ENCODE data around the gene PLA2G4B.

The PLA2G4B gene, protein sequence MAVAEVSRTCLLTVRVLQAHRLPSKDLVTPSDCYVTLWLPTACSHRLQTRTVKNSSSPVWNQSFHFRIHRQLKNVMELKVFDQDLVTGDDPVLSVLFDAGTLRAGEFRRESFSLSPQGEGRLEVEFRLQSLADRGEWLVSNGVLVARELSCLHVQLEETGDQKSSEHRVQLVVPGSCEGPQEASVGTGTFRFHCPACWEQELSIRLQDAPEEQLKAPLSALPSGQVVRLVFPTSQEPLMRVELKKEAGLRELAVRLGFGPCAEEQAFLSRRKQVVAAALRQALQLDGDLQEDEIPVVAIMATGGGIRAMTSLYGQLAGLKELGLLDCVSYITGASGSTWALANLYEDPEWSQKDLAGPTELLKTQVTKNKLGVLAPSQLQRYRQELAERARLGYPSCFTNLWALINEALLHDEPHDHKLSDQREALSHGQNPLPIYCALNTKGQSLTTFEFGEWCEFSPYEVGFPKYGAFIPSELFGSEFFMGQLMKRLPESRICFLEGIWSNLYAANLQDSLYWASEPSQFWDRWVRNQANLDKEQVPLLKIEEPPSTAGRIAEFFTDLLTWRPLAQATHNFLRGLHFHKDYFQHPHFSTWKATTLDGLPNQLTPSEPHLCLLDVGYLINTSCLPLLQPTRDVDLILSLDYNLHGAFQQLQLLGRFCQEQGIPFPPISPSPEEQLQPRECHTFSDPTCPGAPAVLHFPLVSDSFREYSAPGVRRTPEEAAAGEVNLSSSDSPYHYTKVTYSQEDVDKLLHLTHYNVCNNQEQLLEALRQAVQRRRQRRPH

DNA sequence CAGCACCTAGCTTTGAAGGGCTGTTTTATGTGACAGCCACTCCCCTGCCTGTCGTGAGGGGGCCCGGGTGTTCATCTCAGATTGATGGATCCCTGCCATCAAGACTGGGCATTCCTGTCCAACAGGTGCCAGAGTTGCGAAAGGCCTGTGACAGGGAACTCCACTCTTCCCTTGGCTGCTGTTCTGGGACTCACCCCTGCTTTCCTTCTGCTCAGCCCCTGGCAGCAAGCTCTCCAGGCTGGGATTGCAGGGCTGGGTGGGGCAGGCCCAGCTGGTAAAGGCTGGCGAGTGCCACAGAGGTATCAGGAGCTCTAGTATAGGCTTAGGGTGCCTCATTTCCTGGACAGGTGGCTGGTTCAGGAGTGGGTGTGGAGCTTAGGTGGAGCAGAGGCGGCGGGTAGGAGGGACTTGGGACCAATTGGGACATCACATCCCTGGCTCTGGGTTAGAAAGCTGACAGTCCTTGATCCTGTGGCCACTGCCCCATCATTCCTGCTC is at the start of gene PLA2G4B:
PLA2G4B (plus strand) TSS at position 448 of the 498 bp plus-strand sequence. CDS start 67 bp downstream, outside the sequence.
- DNase-seq (ENCODE audit: low read depth), result no peak

DNA sequence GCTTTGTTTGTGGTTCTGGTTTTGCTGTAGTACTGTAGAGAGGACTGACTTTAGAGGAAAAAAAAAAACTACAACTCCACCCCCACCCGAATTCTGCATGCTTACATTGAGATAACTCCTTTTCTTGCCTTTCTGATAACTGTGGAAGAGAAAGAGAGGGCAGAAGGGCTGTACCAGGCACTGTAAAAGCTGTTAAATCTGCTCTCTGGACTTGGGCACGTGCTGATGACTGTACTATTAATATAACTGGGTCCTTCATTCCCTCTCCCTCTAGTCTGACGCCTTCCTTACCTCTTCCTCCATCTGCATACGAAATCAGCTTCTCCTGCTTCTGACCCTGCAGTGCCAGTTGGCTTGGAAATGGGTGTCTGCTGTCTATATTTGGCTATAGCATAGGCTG is 49.4 kb upstream of the PLA2G4B start:
- DNase-seq (ENCODE audit: low read depth), result no peak

DNA sequence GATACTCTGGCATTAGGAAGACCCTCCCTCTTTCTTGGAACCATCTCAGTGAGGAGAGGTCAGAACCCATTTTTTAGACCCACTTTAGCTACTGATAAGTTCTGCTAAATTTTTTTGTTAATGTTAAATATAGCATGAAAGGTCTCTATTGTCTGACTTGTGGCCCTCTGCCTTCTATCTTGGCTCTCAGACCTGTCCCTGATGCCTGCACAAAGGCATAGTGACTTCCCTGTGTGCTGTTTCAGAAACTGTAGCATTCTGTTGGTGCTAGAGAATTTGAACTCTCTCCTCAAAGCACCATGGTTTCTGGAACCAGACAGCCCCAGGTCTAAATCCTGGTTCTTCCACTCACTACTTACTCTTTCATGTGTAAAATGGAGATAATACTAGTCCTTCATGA is 49.0 kb upstream of the PLA2G4B start:
- DNase-seq (ENCODE audit: low read depth), result no peak

DNA sequence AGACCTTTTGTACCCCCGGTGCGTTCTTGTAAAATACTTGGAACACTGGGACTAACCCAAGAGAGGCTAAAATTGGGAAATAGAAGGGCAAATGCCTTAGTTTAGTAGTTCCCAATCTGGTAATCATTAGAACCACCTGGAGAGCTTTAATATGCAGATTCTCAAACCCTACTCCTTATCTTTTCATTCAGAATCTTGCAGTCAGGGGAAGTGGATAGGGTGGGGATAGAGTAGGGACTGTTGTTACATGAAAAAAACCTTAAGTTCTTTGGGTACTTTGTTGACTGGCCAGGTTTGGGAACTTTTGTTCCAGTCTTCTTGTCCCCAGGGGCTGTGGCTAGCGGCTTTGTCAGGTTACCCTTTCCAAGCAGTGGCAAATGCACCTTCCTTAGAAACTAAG is 48.5 kb upstream of the PLA2G4B start:
- DNase-seq (ENCODE audit: low read depth), result no peak

DNA sequence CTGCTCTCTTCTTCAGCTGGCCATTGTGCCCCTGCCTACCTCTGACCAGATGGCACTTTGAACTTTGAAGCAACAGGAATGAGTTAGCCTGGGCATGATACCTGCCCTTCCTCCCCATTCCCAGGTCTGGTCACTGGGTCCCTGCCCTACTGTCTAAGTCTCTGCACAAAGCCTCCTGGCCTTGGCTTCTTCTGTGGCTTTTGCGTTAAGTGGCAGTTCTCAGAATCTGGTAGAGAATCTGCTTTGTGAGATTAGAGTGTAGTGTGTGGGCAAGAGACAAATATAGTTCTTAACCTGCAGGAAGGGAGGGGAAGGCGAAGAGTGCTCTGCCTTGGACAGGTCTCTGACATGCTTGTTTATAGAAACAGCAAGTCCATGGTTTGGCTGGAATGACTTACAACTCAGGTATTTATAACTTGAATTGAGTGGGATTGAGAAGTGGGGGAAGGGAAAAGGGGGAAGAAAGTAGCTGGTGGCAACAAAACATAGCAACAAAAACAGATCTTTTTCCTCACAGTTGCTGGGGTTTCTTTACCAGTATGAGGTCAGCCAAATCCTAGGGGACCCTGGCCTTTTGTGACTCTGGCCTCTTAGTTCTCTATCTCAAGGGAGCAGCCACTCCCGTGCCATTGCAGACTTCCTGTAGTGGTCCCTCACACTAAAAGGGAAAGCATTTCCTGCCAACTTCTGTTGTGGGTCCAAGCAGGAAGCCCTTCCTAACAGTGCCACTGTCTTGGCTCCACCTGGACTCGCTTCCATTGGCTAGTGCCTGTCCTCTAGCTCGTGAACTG is 47.7 kb upstream of the PLA2G4B start:
- DNase-seq (ENCODE audit: low read depth), result no peak

DNA sequence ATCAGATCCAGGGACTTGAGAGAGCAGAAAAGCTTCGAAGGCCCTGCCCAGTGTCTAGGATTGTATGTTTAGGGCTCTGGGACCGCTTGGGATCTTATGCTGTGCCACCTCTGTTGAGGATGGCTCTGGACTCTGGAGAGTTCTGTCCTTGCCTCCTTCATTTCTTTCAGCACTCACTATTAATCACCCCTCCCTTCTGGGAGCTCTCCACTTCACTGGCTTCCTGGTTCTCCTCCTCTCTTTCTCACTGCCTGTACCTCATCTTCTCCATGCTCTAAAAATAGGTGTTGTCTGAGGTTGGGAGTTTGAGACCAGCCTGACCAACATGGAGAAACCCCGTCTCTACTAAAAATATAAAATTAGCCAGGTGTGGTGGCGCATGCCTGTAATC is 47.1 kb upstream of the PLA2G4B start:
- no peak for DNase-seq (ENCODE audit: low read depth)

DNA sequence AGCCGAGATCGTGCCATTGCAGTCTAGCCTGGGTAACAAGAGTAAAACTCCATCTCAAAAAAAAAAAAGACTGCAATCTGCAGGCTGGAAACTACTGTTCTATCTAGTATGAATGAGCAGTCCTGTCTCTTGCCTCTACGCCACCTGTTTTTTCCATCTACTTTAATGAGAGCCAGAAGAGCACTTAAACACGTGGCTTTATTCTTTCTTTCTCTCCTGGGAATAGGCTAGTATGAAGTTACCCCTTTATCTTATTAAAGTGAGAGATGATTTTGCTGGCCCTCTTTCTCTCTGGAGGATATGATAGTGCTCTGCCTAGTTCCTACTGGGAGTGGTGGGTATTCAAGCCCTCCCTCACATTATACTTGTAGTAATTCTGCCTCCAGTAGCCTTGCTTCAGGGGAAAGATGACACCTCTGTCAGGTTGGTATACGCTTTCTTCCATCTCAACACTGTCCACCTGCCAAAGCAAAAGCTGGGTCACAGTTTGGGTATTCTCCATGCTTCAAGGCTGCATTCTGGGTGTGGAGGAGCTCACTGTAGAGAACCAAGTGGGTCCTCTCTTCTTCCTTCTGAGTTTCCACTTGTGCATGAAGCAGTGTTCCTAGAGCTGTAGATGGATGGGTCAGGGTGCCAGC is 46.5 kb upstream of the PLA2G4B start:
- no peak for DNase-seq (ENCODE audit: low read depth)

DNA sequence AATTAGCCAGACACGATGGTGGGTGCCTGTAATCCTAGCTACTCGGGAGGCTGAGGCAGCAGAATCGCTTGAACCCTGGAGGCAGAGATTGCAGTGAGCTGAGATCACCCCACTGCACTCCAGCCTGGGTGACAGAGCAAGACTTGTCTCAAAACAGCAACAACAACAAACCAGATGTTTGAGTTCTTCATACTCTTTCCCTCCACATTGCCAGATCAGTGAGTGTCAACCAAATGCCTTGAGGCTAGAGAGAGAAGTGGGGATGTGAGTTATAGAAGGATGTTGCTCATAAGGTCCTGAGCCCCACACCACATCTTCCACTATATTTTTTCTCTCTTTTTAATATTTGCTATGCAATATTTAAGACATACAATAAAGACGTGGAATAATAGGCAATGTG is 44.6 kb upstream of the PLA2G4B start:
- no peak for DNase-seq (ENCODE audit: low read depth)

DNA sequence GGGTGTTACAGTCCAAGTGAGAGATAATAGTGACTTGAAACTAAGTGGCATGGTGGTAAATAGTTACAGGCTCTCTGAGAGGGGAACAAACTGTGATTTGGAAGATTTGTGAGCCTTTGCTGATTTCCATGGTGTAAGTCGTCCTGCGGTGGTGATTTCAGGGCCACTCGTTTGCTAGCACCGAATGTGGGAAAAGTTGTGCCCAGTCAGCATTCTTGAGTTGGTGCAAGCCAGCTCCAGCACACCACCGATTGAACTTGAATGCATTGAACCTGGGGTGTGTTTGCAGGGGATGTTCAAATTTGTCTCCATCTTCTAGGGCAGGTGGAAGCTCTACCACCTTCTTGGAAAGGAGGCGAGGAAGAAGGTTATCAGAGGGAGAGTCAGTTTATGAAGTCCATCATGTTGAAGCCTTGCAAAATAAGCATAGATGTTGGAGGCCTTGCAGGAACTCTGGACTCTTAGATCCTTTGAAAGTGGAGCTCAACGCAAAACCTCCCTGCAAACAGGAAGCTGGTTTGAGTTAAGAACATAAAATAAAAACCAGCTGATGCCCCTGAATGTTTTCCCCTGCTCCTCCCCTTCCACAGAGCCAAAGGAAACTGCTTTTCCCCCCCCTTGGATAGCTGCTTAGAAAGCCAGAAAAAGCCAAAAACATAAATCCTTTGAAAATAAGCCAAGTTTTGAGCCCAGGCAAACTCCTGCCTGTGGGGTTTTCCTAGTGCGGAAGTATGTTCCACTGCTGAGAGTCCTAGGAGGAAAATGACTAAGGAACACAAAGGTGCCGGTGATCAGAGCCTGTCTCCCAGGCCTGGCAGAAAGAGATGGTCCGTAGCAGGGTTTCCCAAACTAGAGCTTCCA is 42.4 kb upstream of the PLA2G4B start:
- no peak for DNase-seq (ENCODE audit: low read depth)

DNA sequence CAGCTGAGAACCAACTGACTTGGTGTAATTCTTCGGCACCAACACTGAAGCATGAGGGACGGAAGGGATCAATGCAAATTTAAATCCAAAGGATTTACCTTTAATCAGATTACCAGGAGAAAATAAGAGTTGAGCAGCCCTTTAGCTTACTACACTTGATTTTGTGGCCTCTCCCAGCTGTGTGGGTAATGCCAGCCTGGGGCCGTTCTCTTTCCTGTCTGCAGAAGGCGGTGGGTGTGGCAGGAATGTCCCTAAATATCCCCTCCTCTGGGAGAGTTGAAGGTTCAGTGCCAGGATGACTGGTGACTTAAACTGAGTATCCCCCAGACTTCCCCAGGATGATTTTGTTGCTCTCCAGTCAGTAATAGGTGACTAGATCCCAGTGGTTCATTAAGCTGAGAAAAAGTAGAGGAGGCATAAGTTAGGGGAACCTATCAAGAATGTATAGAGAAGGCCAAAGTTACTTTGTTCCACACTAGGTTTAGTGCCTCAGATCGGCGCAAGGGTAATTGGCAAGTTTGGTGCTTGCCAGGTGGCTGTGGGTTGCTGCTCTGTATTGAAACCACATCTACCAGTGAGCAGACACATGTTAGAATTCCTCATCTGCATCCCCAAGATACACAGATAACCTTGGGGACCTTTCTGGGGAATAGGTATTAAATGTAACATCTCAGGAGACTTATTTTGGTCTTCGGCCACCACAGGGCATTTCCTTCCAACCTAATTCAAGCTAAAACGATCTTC is 41.3 kb upstream of the PLA2G4B start:
- DNase-seq (ENCODE audit: low read depth), result no peak

DNA sequence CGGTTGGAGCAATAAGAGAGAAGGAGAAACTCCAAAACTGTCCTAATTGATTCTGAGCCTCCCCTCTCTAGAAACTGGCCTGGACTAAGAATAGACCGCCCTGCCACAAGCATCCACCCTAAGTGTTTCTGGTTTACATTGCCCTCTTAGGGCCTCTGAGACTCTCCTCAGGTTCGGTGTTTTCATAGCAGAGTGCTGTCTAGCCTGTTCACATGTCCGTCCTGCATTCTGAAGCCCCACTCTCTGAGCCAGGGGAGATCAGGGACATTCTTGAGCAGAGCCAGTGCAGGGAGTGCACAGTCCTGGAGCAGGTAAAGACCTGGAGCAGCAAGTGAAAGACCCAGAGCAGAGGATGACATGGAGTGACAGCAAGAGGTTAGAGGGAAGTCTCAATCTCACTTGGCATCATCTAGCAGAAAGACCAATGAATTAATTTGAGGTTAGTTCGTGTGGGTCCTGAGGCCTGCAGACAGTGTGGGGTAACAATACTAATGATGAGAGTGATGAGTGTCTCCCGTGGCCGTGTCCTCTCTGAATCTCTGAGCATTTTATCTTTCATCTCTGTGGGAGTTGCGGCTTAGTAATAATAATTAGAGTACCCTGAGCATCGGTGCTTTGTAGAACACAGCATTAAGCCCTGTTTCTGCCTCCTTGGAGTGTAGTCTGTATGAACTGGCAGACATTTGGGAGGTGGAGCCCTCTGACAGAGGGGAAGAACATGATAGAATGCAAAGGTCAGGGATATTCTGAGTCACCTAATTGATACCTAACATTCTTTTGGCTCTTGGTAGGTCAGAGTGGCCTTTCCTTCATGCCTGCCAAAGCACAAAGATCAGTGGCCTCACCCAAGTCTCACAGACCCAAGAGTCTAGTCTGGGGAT is 39.8 kb upstream of the PLA2G4B start:
- DNase-seq (ENCODE audit: low read depth), result no peak

DNA sequence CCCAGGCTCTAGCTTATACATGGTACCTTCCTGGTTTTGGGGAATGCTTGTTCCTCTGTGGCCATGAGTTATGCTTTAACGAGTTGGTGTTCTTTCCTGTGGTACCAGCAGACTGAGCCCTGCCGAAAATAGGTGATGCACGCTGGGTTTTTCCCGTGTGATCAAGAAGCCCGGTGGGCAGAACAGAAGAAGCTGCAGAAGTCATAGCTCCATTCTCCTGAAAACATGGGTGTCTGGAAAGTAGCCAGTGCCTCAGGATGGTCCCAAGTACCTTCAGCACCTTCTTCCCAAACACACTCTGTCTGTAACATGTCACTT is 39.2 kb upstream of the PLA2G4B start:
- no peak for DNase-seq (ENCODE audit: low read depth)

DNA sequence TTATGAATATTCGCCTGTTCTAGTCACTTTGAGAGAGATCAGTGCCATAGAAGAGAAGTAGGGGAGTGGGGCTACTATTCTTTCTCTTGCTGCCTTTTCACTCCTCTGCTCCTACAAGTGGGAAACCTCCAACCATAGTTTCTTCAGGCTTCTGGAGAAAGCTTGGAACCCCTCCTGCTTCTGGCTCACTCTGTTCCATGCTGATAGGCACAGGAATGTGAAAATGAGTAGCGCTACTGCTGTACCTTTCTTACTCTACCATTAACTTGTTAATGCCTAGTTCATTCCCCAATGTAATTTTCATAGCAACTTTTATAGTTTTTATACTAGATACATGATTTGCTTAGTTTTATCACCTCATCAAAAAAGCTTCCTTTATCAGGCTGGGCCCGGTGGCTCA is 37.5 kb upstream of the PLA2G4B start:
- DNase-seq (ENCODE audit: low read depth), result no peak

DNA sequence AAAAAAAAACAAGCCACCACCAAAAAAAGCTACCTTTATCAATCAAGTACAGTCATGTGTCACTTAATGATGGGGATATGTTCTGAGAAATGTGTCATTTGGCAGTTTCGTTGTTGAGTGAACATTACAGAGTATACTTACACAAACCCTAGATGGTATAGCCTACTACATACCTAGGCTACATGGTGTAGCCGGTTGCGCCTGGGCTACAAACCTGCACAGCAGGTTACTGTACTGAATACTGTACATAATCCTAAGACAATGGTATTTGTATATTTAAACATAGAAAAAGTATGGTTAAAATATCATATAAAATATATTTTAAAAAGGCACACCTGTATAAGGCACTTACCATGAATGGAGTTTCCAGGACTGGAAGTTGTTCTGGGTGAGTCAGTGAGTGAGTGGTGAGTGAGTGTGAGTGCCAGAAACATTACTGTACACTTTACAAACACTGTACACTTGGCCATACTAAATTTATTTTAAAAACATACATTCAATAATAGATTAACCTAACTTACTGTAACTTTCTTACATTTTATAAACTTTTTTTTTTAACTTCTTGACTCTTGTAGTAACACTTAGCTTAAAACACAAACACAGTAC is 36.7 kb upstream of the PLA2G4B start:
- DNase-seq (ENCODE audit: low read depth), result no peak

DNA sequence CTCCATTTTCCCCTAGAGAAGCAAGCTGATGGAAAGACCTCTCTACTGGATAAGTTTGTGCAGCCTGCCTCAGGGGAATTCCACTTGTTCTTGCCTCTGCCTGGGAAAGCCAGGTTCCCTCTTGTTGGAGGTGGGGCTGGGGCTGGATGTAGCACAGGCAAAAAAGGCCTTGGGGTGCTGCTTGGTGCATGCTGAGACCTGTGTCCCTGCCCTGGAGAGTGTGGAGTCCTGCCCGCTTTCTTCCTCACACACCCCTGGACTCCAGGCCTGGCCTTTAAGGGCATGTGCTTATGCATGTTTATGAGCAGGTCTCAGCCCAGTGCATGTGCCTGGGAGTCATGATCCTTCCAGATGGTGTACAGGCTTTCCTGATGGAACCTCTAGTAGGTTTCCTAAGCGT is 34.3 kb upstream of the PLA2G4B start:
- no peak for DNase-seq (ENCODE audit: low read depth)

DNA sequence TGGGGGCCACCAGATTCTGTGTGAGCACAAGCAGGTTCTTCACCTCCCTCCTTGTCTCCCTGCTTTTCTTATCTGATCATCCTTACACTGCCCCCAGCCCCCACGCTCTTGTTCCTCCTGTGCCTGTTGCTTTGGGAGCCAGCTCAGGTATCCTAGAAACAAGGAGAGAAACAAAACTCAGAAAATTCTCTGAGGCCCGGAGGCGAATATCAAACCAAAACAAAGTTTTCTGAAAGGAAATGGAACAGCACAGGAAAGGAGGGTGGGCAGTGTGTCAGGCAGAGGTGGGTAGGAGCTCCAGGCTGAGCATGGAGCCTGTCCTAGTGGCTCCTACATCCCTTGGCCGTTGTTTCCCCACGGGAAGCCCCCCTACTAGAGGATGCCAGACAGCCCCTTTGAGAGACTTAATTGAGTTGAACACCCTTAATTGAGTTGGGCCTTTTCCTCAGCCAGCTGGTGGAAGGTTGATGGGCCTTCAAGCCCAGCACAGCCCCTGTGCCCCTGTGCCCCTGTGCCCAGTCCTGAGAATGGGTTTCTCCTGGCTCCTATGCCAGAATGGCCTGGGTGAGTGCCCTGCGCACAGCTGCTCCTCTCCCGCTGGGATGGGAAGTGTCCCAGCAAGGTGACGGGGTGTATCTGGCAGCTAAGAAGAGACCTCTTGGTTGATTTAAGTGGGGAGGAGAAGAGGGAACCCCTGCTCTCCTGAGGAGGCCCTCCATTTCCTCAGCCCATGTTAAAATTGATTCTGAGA is 33.6 kb upstream of the PLA2G4B start:
- no peak for DNase-seq (ENCODE audit: low read depth)

DNA sequence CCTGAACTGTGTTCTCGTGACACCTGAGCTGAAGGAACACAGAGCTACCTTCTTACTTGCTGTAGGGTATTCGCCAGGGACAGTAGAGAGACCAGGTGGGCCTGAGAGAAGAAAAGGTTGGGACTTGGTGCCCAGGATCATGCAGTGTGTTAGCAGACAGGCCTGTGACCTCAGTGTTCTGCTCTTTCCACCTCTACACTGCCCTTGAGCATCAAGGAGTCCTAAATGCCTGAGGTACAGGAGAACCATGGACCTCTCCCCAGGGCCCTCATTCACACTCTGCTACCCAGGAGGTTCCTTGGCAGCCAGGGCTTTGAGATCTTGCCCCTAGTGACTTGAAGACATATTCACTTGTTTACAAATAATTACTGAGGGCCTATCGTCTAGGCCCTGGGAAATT is 32.9 kb upstream of the PLA2G4B start:
- DNase-seq (ENCODE audit: low read depth), result no peak

Measured in stimulated activated CD8-positive, alpha-beta memory T cell treated with anti-CD3 and anti-CD28 coated beads, Interleukin-15, amount 100 ng/mL, for 24 hours (primary cell).